Skeletal muscle tissue (tissue), 4 donors: ENCODE results near the gene BNIPL. TPM values are rescaled to one million over a fixed set of nuclear protein-coding genes. Genes with fewer than 3 reads are reported as not detected.

Source experiments
- H3K27ac ChIP-seq: one replicate; pipeline ENCODE4 v1.7.0; 2013; ENCODE audit warnings: mild to moderate bottlenecking, low read depth, low read length, inconsistent platforms
- H3K27me3 ChIP-seq, 3 donors: one replicate each; pipeline ENCODE4 v1.7.0; 2013; ENCODE audit warnings: low read length in 3 of 3; ENCODE audit not compliant: control insufficient read depth in 3 of 3, insufficient read depth in 3 of 3
- H3K36me3 ChIP-seq, 3 donors: one replicate each; pipeline ENCODE4 v1.7.0; 2013; ENCODE audit warnings: low read length in 3 of 3; ENCODE audit not compliant: control insufficient read depth in 3 of 3, insufficient read depth in 3 of 3
- H3K4me1 ChIP-seq, 3 donors: one replicate each; pipeline ENCODE4 v1.7.0; 2013; ENCODE audit warnings: low read length in 3 of 3, mild to moderate bottlenecking in 3 of 3; ENCODE audit not compliant: control insufficient read depth in 3 of 3, insufficient read depth in 3 of 3
- H3K4me3 ChIP-seq, 3 donors: one replicate each; pipeline ENCODE4 v1.7.0; 2013; ENCODE audit warnings: low read length in 3 of 3
- H3K9ac ChIP-seq, 3 donors: one replicate each; pipeline ENCODE4 v1.7.0; 2013; ENCODE audit warnings: low read length in 3 of 3, mild to moderate bottlenecking in 3 of 3, moderate library complexity in 2 of 3, low read depth in 1 of 3
- H3K9me3 ChIP-seq, 3 donors: one replicate each; pipeline ENCODE4 v1.7.0; 2013; ENCODE audit warnings: low read length in 3 of 3; ENCODE audit not compliant: control insufficient read depth in 3 of 3
- total RNA-seq: library from RNA; depleted of rRNA; stranded (reverse); fragments of >200 nt; gene quantifications from one replicate; pipeline ENCODE4 v1.2.3, GENCODE V29; 2014
- donor health status: Osteomylitis.

Gene BNIPL
- total RNA-seq, 1 donor from 2014 or later, result 0.52 TPM

DNA sequence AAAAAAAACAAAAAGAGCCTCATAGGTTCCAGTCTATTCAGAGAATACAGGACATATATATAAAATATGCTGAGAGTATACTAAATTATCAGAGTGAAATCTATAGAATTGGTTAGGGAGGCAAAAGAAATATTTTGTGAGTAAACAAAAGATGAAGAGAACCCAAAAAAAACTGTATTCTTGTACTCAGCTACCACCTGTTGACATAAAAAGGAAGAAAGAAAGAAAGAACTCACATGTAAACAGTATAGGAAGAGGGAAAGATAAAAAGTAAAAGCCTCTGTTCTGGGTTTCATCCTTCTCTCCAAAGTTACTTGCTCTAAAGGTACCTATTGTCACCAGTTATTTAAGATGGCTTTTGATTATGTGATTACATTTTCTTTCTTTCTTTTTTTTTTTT is 9.9 kb upstream of the BNIPL start:
- no peaks in the 10 kb centered on the region for H3K9me3 ChIP-seq
- H3K27me3 ChIP-seq, result no peaks in the 10 kb centered on the region
- peaks cover 10 to 24% (median 10%) of the 10 kb centered on the region in 3 donors for H3K4me1 ChIP-seq
- no peak overlapping the region for H3K27ac ChIP-seq
- H3K4me3 ChIP-seq, result no peak overlapping the region
- H3K9ac ChIP-seq, result no peak overlapping the region
- peaks cover 25 to 33% (median 25%) of the 10 kb centered on the region in 3 donors for H3K36me3 ChIP-seq

GRCh38 chr1:151032164-151032563 is 4.2 kb upstream of the BNIPL start:
- Histone ChIP-seq H3K9me3 (no peaks in the 10 kb centered on the region), H3K4me3 (no peak overlapping the region), H3K4me1 (peaks cover 0 to under 1% (median 0%) of the 10 kb centered on the region in 3 donors), H3K27ac (no peak overlapping the region), H3K36me3 (peaks cover 33 to 46% (median 34%) of the 10 kb centered on the region in 3 donors), H3K9ac (no peak overlapping the region), H3K27me3 (no peaks in the 10 kb centered on the region)

- Histone ChIP-seq H3K36me3 (peaks cover 18 to 32% (median 25%) of the 10 kb centered on the region in 3 donors), H3K27ac (no peak overlapping the region), H3K27me3 (no peaks in the 10 kb centered on the region), H3K4me1 (no peaks in the 10 kb centered on the region), H3K9ac (no peak overlapping the region), H3K9me3 (no peaks in the 10 kb centered on the region), H3K4me3 (no peak overlapping the region)
Measured at GRCh38 chr1:151035167-151035566, 1.2 kb upstream of the BNIPL start.

DNA sequence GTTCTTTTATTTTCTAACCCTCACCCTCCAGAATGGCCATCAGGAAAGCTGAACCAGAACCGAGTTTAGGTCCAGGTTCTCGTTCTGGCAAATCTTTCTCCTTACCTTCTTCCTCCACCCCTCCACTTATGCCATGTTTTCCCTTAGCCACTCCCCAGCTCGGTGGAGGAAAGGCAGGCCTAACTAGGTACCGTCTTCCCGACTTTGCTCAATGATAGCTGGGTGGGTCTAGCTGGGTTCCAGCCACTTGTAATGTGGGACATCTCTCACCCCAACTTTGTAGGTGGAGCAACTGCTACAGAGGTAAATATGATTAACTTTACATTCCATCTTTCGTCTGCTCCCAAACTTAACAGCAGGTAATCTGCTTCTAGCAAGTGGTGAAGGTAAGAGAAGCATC is 646 bp downstream of the BNIPL start:
- Histone ChIP-seq H3K27me3 (no peaks in the 10 kb centered on the region), H3K9me3 (no peaks in the 10 kb centered on the region), H3K4me3 (no peak overlapping the region), H3K27ac (no peak overlapping the region), H3K36me3 (peaks cover 10 to 20% (median 19%) of the 10 kb centered on the region in 3 donors), H3K4me1 (no peaks in the 10 kb centered on the region), H3K9ac (no peak overlapping the region)

DNA sequence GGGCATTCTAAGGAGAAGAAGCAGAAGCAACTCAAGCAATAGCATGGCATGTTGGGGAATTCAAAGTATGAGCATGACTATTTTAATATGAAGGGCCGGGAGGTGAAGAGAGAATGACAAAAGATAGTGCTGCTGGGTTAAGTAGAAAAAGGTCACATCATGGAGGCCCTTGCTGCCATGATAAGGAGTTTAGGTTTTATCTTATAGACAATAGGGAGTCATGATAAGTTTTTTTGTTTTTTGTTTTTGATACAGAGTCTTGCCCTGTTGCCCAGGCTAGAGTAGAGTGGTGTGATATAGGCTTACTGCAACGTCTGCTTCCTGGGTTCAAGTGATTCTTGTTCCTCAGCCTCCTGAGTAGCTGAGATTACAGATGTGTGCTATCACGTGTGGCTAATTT is 3.1 kb downstream of the BNIPL start:
- Histone ChIP-seq H3K4me1 (no peaks in the 10 kb centered on the region), H3K27me3 (no peaks in the 10 kb centered on the region), H3K4me3 (no peak overlapping the region), H3K9me3 (no peaks in the 10 kb centered on the region), H3K27ac (no peak overlapping the region), H3K36me3 (peaks cover 2 to 11% (median 9%) of the 10 kb centered on the region in 3 donors), H3K9ac (no peak overlapping the region)

GRCh38 chr1:151043163-151043562 is 6.8 kb downstream of the BNIPL start:
- Histone ChIP-seq H3K9me3 (no peaks in the 10 kb centered on the region), H3K9ac (no peak overlapping the region), H3K36me3 (peaks cover 0 to 3% (median 0%) of the 10 kb centered on the region in 3 donors), H3K27me3 (no peaks in the 10 kb centered on the region), H3K4me1 (peaks cover 4 to 10% (median 7%) of the 10 kb centered on the region in 3 donors), H3K27ac (no peak overlapping the region), H3K4me3 (no peak overlapping the region)

GRCh38 chr1:151047591-151047924 is 11.2 kb downstream of the BNIPL start, which contains the start of gene C1orf56:
TSS of gene C1orf56 (plus strand) at chr1:151047751. CDS start at chr1:151047848, 97 bp downstream.
- H3K4me1 ChIP-seq, result peaks cover 14 to 27% (median 14%) of the 10 kb centered on the region in 3 donors
- H3K9ac ChIP-seq, result peak within 1 kb of the TSS; percentile 82 to 91 (median 90)

DNA sequence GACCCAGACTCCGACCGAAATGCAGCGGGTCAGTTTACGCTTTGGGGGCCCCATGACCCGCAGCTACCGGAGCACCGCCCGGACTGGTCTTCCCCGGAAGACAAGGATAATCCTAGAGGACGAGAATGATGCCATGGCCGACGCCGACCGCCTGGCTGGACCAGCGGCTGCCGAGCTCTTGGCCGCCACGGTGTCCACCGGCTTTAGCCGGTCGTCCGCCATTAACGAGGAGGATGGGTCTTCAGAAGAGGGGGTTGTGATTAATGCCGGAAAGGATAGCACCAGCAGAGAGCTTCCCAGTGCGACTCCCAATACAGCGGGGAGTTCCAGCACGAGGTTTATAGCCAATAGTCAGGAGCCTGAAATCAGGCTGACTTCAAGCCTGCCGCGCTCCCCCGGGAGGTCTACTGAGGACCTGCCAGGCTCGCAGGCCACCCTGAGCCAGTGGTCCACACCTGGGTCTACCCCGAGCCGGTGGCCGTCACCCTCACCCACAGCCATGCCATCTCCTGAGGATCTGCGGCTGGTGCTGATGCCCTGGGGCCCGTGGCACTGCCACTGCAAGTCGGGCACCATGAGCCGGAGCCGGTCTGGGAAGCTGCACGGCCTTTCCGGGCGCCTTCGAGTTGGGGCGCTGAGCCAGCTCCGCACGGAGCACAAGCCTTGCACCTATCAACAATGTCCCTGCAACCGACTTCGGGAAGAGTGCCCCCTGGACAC is 11.7 kb downstream of the BNIPL start:
- Histone ChIP-seq H3K9ac (peak overlapping the region; percentile 82 to 91 (median 90)), H3K27me3 (no peaks in the 10 kb centered on the region), H3K36me3 (peaks cover 7 to 26% (median 17%) of the 10 kb centered on the region in 3 donors), H3K4me3 (peak overlapping the region; percentile 92 to 94 (median 92)), H3K4me1 (peaks cover 14 to 27% (median 14%) of the 10 kb centered on the region in 3 donors), H3K27ac (peak overlapping the region; percentile 81), H3K9me3 (no peaks in the 10 kb centered on the region)

More at GRCh38 chr1:151047591-151047924, 11.2 kb downstream of the BNIPL start, which contains the start of gene C1orf56:
- no peaks in the 10 kb centered on the region for H3K9me3 ChIP-seq
- H3K4me3 ChIP-seq, result peak within 1 kb of the TSS; percentile 92 to 94 (median 92)
- peak within 1 kb of the TSS; percentile 81 for H3K27ac ChIP-seq
- no peaks in the 10 kb centered on the region for H3K27me3 ChIP-seq
- H3K36me3 ChIP-seq, result peaks cover 2 to 21% (median 12%) of the 10 kb centered on the region in 3 donors

GRCh38 chr1:151048645-151049032 is 12.3 kb downstream of the BNIPL start:
- peaks cover 14 to 27% (median 14%) of the 10 kb centered on the region in 3 donors for H3K4me1 ChIP-seq
- H3K9me3 ChIP-seq, result no peaks in the 10 kb centered on the region
- peaks cover 7 to 31% (median 17%) of the 10 kb centered on the region in 3 donors for H3K36me3 ChIP-seq
- peak overlapping the region; percentile 81 for H3K27ac ChIP-seq
- H3K4me3 ChIP-seq, result peak overlapping the region; percentile 92 to 94 (median 92)
- H3K27me3 ChIP-seq, result no peaks in the 10 kb centered on the region
- H3K9ac ChIP-seq, result peak overlapping the region; percentile 82 to 91 (median 90)

DNA sequence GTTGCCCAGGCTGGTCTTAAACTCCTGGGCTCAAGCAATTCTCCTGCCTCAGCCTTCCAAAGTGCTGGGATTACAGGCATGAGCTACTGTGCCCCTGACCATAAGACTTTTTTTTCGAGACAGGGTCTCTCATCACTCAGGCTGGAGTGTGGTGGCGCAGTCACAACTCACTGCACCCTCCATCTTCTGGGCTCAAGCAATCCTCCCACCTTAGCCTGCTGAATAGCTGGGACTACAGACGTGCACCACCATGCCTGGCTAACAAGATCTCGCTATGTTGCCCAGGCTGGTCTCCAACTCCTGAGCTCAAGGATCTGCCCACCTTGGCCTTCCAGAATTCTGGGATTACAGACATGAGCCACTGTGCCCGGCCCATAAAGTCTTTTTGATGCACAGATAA is 13.1 kb downstream of the BNIPL start:
- H3K9ac ChIP-seq, result no peak overlapping the region

More for the DNA sequence above, 13.1 kb downstream of the BNIPL start:
- Histone ChIP-seq H3K4me1 (peaks cover 14 to 27% (median 14%) of the 10 kb centered on the region in 3 donors), H3K27ac (no peak overlapping the region), H3K27me3 (no peaks in the 10 kb centered on the region), H3K36me3 (peaks cover 15 to 40% (median 24%) of the 10 kb centered on the region in 3 donors), H3K4me3 (no peak overlapping the region), H3K9me3 (no peaks in the 10 kb centered on the region)
